ENCODE measurements around the gene COX6B2. TPM values are rescaled to one million over a fixed set of nuclear protein-coding genes. Genes with fewer than 3 reads are reported as not detected.

Gene COX6B2
- polyA plus RNA-seq, 1 experiment, result 0.16 TPM

- CTCF ChIA-PET, result no interaction called here
- no peaks in the 10 kb centered on the region; the same call in 1 of the 2 replicates for H3K9me3 ChIP-seq (ENCODE audit: control insufficient read depth, insufficient read depth, low read length)
- POLR2A ChIA-PET, result interaction anchor here (0.9 kb wide), 1 partner anchor 11 kb away, joined by 5 read pairs; the partner anchor contains the start of gene GARIN5B
- no peak overlapping the region for H3K4me3 ChIP-seq (ENCODE audit: low read depth, low read length)
- DNase-seq (ENCODE audit: low read depth, low spot score), result no peak
- TF ChIP-seq CTCF (IDR thresholded peaks at IDR 0.05; ENCODE audit: low read depth, low read length), result no peak
- no peak overlapping the region for H3K27ac ChIP-seq (ENCODE audit: low read depth, low read length)
- H3K27me3 ChIP-seq (ENCODE audit: control insufficient read depth, insufficient read depth, low read length), result peaks cover 24% of the 10 kb centered on the region
Observed at GRCh38 chr19:55352040-55352439, 2.5 kb downstream of the COX6B2 start.

- CTCF ChIA-PET, result no interaction called here
- no peaks in the 10 kb centered on the region; the same call in 1 of the 2 replicates for H3K9me3 ChIP-seq (ENCODE audit: control insufficient read depth, insufficient read depth, low read length)
- no peak overlapping the region for H3K27ac ChIP-seq (ENCODE audit: low read depth, low read length)
- H3K27me3 ChIP-seq (ENCODE audit: control insufficient read depth, insufficient read depth, low read length), result peaks cover 22% of the 10 kb centered on the region
- no peak overlapping the region for H3K4me3 ChIP-seq (ENCODE audit: low read depth, low read length)
- no peak for DNase-seq (ENCODE audit: low read depth, low spot score)
- POLR2A ChIA-PET, result no interaction called here
- TF ChIP-seq CTCF (IDR thresholded peaks at IDR 0.05; ENCODE audit: low read depth, low read length), result no peak
Observed at GRCh38 chr19:55350620-55351315, 3.8 kb downstream of the COX6B2 start.

GRCh38 chr19:55348317-55349034 lies 6.0 kb downstream of the COX6B2 start:
- TF ChIP-seq CTCF (IDR thresholded peaks at IDR 0.05; ENCODE audit: low read depth, low read length), result no peak
- no peak overlapping the region for H3K27ac ChIP-seq (ENCODE audit: low read depth, low read length)
- CTCF ChIA-PET, result interaction anchor here (1.3 kb wide), 2 partner anchors 9 kb away, joined by 4 to 6 read pairs; partner anchors contain the start of gene KMT5C
- no peak overlapping the region for H3K4me3 ChIP-seq (ENCODE audit: low read depth, low read length)
- peaks cover 16% of the 10 kb centered on the region for H3K27me3 ChIP-seq (ENCODE audit: control insufficient read depth, insufficient read depth, low read length)
- POLR2A ChIA-PET, result interaction anchor here (0.8 kb wide), 1 partner anchor 9 kb away, joined by 3 read pairs; no protein-coding TSS in a partner anchor
- H3K9me3 ChIP-seq (ENCODE audit: control insufficient read depth, insufficient read depth, low read length), result no peaks in the 10 kb centered on the region; the same call in 1 of the 2 replicates
- DNase-seq (ENCODE audit: low read depth, low spot score), result no peak

- ChIA-PET CTCF (interaction anchor here (0.5 to 1.3 kb wide), 2 partner anchors 8 to 206 kb away, joined by 5 to 6 read pairs; partner anchors contain the start of gene KMT5C), POLR2A (no interaction called here)
Observed at GRCh38 chr19:55347442-55348009, 7.0 kb downstream of the COX6B2 start.

More at GRCh38 chr19:55347442-55348009, 7.0 kb downstream of the COX6B2 start:
- no peak overlapping the region for H3K27ac ChIP-seq (ENCODE audit: low read depth, low read length)
- H3K27me3 ChIP-seq (ENCODE audit: control insufficient read depth, insufficient read depth, low read length), result peaks cover 8% of the 10 kb centered on the region
- H3K4me3 ChIP-seq (ENCODE audit: low read depth, low read length), result no peak overlapping the region
- no peak for DNase-seq (ENCODE audit: low read depth, low spot score)
- no peak for TF ChIP-seq CTCF (IDR thresholded peaks at IDR 0.05; ENCODE audit: low read depth, low read length)
- H3K9me3 ChIP-seq (ENCODE audit: control insufficient read depth, insufficient read depth, low read length), result no peaks in the 10 kb centered on the region; the same call in 1 of the 2 replicates

All from AG04450 (cell line).